NCI-H2227 treated with DMSO at 0.1 percent for 48 hours (cell line): ENCODE measurements around the gene FAM180B.

Source experiments
- DNase-seq: peaks from one replicate; lab custom pipeline; 2025; lab: John Stamatoyannopoulos, UW

FAM180B gene

DNA sequence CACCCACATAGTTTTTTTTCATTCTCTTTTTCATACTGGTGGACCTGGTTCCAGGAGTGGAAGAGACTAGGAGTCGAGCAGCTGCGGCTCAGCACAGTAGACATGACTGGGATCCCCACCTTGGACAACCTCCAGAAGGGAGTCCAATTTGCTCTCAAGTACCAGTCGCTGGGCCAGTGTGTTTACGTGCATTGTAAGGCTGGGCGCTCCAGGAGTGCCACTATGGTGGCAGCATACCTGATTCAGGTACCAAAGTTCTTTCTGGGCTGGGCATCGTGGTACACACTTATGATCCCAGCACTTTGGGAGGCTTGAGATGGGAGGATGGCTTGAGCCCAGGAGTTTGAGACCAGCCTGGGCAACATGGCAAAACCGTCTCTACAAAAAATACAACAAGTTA lies 16.8 kb upstream of the FAM180B start:
- DNase-seq = no peak

DNA sequence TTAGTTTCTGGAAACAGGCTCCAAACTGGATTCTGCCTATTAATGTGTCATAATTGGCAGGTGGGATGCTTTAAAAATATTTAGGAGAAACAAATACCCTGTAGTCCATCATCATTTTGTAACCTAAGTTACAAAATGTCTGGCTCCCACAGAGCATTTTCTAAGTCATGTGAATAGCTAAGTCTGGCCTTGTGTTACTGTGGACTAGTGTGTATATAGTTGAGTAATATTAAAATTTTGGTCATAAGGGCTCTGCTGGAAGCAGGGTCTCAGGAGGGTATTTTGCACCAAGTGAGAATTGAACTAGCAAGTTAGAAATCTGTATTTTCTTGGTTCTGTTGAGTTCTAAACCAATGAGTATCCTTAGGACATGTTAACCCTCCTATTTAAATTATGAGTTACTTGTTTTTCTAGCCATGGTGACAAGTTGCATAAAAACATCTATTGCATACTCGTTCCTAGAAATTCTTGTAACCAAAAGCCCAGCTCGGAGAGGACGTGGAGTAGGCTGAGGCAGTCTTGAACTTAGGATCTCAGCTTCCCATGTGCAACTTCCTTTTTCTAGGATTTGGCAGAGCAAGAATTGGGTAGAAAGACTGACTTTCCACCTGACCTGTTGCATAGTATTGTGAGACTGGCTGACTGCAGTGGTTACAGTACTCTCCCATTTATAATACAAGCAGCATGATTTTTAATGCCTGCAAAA lies 15.7 kb upstream of the FAM180B start:
- DNase-seq = no peak

DNA sequence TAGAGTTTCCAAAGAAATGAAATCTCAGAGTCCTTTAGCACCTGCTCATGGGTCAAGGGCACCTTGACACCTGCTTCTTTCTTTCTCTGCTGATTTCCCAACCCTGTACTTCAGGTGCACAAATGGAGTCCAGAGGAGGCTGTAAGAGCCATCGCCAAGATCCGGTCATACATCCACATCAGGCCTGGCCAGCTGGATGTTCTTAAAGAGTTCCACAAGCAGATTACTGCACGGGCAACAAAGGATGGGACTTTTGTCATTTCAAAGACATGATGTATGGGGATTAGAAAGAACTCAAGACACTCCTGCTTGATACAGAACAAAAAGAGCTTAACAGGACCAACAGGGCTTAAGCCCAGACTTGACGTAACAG lies 15.1 kb upstream of the FAM180B start:
- no peak for DNase-seq

DNA sequence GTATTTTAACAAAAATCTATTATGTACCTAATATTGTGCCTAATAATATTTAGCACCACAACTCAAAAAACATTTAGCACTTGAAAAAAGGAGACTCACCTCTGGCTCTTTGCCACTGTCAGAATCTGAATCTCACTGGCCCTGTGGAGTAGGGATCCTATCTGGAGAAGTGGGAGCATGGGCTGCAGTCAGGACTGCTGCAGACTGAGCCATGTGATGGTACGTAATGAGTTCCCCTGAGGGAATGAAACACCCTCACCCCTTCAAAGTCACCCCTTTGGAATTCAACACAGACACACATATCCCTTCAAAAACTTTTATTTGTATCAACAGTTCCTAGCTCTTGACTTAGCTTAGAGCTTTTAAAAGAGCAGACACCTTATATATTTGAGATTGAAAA lies 14.6 kb upstream of the FAM180B start:
- DNase-seq = no peak

DNA sequence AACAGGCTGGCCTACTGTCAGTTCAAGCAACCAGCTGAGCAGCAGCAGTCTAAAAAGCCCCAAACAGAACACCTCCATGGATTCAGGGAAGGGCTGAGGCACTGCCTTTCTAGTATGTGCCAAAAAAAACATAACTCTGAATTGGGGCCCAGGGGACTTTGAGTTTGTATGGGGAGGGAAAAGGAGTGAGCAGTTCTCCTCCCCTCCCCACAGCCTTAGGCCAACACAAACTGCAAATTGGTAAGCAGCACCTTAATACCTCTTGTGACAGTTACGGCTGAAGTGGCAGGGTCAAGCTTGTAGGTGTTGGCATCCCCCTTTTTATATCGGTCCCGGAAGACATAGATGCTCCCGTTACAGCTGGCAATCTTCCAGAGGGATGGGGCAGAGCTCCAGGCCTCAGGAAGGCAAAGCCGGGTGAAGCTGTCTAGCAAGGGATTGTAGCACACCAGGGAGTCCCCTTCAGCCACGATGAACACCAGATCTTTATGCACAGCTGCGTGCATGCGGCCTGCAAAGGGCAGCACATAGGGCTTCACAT lies 13.7 kb upstream of the FAM180B start:
- peak; percentile 47 for DNase-seq

DNA sequence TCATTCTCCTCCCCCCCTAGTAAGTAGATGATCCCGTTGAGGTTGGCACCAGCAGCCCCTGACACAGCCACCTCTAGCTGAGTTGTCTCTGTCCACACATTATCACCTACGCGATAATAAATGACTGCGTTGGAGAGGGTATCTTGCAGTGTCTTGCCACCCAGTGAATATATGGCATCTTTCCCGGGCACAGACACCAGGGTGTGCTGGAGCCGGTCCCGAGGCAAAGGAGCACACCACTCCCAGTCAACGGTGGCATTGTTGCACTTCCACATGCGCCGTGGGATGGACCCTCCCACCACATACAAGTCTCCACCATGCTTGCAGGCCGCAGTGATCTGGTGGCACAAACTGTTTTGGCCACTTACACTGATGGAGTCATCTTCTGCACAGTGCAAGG lies 13.2 kb upstream of the FAM180B start:
- DNase-seq = no peak

DNA sequence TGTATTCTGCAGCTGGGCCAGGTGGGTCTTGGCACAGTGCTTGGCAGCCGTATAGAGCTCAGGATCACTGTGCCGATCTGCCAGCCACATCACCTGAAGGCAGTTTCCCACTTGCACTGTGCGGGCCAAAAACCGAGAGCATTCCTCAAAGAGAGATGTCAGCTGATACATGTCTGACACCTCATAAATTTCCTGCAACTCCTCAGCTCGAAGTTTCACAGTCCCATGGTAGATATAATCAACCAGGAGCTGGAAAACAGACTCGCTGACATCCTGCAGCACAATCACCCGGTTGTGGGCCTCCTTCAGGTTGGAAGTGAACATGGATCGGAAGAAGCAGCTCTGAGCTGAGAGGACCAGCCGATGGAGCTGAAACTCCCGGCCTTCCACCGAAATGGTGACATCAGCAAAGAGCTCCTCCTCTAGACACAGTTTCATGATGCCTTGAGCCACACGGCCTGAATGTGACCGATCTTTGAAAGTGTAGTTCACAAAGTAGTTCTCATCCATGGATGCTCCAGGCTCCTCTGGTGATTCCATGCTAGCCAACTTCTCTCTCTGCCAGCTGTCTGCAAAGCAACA lies 8.9 kb upstream of the FAM180B start:
- DNase-seq = peak; percentile 20

DNA sequence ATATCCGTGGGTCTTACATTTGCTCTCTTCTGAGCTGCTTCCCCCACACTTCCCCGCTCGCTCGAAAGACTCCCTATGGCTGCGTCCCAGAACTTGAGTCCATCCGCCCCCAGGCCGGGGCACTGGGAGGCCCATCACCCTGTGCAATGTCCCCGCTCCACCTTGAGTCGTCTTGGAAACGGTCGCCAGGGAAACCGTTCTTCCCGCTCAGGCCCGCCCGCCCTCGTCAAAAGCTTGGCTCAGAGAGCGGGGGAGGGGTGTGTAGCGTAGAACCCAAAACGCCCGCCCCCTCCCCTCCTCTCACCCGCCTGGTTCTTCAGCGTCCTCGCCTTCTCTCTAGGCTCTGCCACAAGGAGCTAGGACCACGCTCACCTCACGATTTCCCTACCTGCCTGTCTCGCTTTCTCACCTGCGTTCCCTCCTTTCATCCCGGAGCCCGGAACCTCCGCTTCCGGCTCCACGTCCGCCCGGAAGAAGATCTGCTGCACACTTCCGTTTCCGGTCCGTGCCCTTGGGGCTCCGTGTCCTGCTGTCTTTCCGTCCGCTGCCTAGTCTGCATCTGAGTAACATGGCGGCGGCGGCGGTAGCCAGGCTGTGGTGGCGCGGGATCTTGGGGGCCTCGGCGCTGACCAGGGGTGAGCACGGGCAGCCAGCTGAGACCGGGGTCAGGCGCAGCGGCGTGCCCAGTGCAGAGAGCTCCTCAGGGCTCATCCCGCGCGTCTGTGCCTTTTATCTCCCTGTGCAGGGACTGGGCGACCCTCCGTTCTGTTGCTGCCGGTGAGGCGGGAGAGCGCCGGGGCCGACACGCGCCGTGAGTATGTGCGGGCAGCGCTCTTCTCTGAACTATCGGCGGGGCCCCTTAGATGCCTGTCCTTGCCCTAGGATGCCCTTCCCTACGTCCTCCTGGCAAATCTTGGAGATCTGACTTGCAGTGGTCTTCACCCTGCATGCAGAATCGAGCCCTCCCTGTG lies 7.7 kb upstream of the FAM180B start, which contains the start of the genes KBTBD4 and NDUFS3:
KBTBD4 (minus strand) TSS at position 447 of the 971 bp plus-strand sequence; CDS start at position 428, 19 bp downstream.
NDUFS3 (plus strand) TSS at position 551 of the 971 bp plus-strand sequence; CDS start at position 569, 18 bp downstream.
- DNase-seq = peak; percentile 97

DNA sequence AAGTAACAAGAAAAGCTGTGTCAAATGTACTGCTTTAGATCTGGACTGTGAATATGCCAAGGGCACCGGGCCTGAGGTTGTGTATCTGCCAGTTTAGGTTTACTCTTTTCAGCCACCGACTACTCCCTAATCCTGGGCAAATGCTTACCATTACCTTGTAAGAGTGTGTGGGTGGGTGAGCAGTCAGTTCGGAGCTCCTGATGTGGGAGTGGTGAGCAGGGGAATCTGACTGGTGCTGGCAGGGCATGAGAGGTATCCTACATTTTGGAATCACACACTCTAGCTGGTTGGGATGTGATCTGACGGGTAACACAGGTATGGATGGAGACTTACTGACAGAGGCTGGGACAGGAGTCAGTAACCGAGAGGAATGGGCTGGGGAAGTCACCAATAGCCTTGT lies 2.6 kb upstream of the FAM180B start:
- no peak for DNase-seq

DNA sequence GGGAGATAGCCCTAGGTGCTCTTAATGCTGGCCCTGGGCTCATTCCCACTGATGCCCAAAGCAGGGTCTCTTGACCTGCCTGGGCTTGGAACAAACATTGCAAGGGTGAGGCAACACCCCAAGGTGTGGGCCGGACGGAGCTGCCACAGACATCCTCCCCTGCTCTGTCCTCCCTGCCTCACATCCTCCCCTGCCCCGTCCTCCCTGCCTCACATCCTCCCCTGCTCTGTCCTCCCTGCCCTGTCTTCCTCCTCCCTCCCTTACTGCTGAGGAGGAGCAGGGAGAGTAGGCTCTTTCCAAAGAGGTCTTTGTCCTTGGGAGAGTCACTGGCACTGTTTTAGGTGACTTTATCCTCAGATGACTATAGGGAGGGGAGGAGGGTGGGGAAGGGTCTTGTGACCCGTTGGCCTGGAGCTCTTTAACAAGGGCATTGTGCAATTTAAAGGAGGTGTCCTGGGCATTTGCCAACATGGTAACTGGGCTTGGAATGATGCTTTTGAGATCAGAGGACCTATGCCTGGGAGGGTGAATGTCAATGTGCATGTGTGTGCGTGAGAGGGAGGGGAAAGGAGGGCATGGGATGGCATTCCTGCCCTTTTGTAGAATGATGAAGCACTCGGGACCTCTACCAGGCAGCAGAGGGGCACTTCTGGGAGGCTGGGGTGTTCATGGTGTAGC lies 700 bp downstream of the FAM180B start:
- no peak for DNase-seq

DNA sequence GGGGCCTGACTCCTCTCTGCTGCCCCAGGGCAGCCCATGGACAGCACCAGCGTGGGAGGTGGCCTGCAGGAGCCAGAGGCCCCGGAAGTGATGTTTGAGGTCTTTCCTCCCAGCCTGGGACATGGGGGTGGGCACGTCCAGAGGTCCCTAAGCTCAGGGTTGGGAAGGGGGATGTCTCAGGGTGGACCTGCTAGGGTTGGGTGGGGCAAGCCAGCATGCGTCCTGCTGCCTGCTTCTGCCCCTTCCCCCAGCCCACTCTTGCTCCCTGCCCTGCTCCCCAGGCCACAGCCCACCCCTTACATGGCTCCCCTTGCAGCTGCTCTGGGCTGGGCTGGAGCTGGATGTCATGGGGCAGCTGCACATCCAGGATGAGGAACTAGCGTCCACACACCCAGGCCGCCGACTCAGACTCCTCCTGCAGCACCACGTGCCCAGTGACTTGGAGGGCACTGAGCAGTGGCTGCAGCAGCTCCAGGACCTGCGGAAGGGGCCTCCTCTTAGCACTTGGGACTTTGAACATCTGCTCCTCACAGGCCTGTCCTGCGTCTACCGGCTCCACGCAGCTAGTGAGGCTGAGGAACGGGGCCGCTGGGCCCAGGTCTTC lies 1.3 kb downstream of the FAM180B start:
- no peak for DNase-seq

DNA sequence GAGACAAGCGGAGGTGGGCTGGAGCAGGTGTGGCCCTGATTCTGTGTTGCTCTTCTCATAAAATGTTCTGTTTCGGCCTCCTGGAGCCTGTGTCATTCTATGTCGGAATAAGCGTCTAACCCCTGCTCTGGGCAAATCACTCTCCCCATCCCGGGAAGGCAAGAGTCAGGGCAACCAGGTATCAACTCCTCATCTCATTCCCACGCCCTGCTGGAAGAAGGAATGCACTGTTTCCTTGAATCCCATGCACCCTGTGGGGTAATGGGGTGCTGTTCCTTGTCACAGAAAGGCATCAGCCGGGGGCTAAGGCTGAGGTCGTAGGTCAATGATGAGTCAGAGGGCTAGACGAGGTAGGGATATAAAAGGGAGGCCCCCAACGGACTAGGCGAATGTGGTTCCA lies 2.6 kb downstream of the FAM180B start:
- no peak for DNase-seq

DNA sequence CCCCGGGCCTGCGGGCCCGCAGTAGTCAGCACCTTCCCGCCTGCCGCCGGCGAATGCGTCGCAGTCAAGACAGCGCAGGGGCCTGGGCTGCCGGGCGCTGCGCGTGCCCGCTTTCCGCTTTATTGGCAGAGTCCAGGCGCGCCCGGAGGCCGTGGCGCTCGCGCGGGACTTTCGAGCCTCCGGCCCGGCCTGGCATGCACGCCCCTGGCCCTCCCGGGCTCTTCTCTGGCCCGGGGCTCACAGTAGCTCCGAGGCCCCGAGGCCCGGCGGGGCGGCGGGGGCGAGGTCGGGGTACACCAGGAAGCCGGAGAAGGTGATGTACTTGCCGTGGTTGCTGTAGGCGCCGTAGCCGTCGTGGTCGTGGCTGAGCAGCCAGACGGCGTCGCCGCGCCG lies 3.1 kb downstream of the FAM180B start:
- DNase-seq = no peak

DNA sequence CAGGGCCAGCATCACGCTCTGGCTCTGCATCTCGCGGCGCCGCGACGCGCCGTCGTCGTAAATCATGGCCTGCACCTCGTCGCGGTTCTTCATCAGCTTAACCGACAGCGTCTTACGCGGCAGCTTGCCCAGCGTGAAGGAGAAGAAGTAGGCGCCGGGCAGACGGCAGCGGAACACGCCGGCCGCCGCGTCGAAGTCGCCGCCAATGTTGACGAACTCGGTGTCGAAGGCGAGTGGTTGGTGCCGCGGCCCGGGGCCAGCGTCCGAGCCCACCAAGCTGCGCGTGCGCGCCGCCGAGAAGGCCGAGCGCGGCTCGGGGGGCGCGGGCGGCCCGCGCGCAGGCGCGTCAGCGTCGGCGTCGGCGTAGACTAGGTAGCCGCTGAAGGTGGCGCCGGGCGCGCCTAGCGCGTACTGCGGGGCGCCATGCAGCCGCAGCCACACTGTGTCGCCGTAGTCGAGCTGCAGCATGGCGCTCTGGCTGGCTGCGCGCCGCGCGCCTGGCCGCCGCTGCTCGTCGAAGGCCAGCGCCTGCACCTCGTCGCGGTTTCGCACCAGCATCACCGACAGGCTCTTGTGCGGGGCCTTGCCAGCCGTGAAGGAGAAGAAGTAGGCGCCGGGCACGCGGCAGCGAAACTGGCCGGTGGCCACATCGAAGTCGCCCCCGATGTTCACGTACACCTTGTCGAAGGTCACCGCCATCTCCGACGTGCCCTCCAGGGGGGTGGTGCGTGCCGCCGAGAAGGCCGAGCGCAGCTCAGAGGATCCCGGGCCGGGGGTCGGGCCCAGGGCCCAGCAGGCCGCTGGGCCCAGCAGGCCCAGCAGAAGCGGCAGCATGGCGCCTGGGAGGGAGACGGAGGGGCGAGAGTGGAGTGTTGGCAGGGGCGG lies 3.7 kb downstream of the FAM180B start:
- DNase-seq = no peak

DNA sequence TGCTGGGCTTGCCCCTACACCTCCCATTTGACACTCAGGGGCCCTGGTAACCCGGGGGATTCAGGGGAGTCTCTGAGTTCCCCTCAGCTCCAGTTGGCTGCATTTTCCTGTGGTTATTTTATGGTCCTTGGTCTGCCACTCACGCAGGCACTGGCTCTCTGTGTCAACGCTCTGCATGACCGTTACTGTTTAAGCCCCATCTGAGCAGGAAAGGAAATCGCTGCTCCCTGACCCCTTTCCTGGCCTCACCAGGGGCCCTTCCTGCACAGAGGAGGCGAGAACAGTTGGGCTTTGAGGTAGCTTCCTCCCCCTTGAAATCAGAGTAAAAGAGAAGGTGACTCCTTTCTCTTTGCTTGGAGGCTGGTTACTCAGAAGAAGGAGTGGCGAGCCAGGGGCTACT lies 5.3 kb downstream of the FAM180B start:
- DNase-seq = no peak

DNA sequence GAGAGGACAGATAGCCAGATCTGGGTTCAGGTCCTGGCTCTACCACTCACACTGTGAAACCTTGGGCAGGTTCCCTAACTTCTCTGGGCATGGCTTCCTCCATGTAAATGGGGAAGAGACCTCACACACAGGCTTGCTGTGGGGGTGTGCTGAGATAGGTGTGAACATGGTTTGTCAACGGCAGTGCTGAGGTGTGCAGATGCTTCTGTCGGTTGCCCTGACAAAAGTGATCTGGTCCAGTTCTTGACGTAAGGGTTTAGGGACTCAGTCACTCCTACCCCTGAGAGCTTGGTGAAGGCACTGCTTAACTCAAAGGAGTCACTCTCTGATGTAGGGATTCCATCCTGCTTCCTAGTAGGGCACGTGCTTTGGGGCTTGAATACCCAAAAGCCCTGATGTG lies 5.8 kb downstream of the FAM180B start:
- no peak for DNase-seq

DNA sequence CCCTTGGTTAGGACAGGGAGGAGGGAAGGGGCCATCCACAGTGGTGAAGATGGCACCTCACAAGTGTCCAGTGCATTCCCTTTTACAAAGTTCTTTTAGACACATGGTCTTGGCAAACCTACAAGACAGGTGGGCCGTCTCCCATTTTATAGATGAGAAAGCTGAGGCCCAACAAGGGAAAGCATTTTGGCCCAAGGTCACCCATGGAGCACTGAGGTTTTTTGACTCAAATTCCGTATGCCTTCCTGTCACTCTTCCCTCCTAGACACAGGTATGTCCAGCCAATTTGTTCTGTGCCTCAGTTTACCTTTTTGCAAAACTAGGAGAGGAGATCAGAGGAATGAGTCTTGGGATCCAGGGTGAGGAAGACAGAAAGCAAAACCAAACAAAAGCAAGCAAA lies 6.5 kb downstream of the FAM180B start:
- DNase-seq = no peak

DNA sequence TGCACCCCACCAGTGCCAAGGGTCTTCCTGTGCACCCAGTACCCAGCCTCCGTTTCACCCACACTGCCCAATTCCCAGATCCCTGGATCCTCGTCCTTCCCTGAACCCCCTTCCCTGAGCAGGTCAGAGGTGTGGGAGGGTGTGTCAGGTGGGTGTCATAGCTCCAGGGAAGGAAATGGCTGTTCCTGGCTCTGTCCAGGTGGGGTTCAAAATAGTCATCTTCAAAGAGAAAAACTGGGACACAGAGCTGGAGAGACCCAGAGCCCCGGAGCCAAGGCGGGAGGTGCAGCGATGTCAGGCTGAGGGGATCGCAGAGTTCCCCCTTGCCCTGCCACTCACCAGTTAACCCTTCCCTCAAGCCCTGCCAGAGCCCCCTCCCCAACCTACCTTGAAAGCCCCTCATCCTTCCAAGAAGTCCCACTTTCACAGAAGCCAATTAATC lies 7.0 kb downstream of the FAM180B start:
- DNase-seq = no peak

DNA sequence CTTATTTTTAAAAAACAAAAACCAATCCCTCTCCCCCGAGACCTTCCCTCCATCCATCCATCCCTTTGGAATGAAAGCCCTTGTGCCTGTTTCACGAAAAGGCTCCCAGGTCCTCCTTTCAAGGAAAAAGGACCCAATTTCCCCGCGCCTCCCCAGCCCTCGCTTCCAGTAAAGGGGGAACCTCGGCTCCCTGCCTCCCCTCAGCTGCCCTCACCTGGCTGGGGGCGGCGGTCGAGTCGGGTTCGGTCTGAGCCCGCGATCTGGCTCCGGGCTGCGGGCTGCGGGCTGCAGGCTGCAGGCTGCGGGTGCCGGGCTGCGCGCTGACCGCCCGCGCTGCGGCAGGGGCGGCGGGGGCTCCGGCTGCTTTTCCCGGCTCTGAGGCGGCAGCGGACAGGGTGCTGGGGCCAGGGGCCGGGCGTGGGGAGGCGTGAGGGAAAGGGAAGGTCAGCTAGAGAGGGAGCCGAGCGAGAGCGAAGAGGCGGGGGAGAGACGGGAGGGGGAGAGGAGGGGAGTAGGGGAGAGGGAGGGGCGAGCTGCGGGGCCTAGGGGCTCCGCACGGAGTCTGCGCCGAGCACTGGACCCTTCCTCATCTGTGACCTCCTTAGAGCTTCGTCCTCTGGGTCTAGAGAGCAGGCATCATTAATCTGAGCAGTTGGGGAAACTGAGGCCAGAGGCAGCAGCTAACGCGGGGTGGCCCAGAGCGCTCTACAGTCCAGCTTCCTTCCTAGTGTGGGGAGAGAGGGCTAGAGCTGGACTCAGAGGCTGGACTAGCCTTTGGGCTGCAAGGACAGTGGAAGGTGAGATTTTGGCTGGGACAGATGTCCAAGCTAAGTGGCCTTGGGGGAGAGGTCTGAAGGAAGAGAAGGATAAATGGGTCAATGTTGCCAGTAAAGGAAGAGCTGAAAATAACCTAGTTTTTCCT lies 7.7 kb downstream of the FAM180B start, which contains the start of gene C1QTNF4:
C1QTNF4 (minus strand) TSS at position 478 of the 922 bp plus-strand sequence. CDS start 3,601 bp downstream, outside the sequence.
- no peak for DNase-seq
